ENCODE results near the gene RAB24. TPM values are rescaled to one million over a fixed set of nuclear protein-coding genes. Genes with fewer than 3 reads are reported as not detected.

Gene RAB24
- 10 to 100 TPM; 18.2 to 34.0 (median 25.2) TPM for total RNA-seq
- 22.7 TPM for total RNA-seq (2013)
- total RNA-seq = 0.83 to 4.0 (median 2.6) reads per million in 29 experiments

DNA sequence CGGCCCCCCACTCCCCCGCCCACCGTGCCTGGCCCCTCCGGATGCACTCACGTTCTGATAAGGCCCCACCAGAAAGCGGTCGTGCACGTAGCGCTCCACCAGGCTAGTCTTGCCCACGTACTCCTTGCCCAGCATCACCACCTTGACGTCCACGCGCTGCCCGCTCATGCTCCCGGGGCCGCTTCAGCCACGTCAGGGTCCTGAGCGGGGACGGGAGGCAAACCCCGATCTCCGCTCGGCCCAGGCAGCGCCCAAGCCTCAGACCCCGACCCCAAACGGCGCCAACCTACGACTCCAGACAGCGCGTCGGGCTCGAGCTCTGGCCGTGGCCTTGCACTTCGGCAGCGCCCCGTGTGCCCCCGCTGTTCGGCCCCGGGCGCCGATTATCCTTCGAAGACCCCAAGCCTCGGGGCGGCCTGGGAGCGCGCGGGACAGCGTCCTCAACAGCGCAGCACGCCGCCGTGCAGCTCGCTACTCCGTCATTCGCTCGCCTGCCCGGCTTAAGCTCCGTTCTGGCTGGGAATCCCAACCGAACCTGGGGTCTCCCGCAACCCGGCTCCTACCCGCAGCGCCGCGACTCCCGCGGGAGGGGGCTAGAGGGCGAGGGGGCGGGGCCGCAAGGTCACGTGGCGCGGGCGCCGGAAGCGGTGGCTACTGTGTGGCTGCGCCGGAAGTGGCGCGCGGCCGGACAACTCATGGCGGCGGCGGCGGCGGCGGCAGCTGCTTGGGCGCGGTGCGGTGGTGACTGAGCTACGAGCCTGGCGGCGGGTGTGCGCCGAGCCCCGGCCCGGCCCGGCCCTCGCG lies at the start of gene RAB24, which contains the start of gene PRELID1:
RAB24 (minus strand) TSS at position 599 of the 804 bp plus-strand sequence; CDS start at position 168, 431 bp downstream.
PRELID1 (plus strand) TSS at position 679 of the 804 bp plus-strand sequence. CDS start 187 bp downstream, outside the sequence.
- peaks cover 69 to 80% (median 71%) of the 10 kb centered on the region in 3 donors for H3K4me1 Mint-ChIP-seq
- no peaks in the 10 kb centered on the region for H3K9me3 Mint-ChIP-seq
- ChIA-PET POLR2A (interaction anchor here in 1 of 2 donors (1.0 kb wide), 1 partner anchor 290 kb away, joined by 4 read pairs; no protein-coding TSS in a partner anchor), CTCF (interaction anchor here (0.5 to 1.0 kb wide), 3 partner anchors 40 to 153 kb away, joined by 3 to 4 read pairs (median 3); no protein-coding TSS in a partner anchor)
- H3K4me3 Mint-ChIP-seq = peak within 1 kb of the TSS; percentile 91 to 94 (median 92)
- Histone ChIP-seq H3K27ac (ENCODE audit: low read length) (peak within 1 kb of the TSS; percentile 52), H3K9me3 (no peaks in the 10 kb centered on the region), H3K4me1 (ENCODE audit: control insufficient read depth in 1 of 2, extremely low read depth in 1 of 2, insufficient read depth in 2 of 2, low read length in 2 of 2) (peaks cover 19 to 78% of the 10 kb centered on the region in 2 experiments), H3K27me3 (replicated peaks in 1 of 2; ENCODE audit: control insufficient read depth in 2 of 2, extremely low read depth in 1 of 2, insufficient read depth in 2 of 2, low read length in 1 of 2) (no peaks in the 10 kb centered on the region), H3K36me3 (ENCODE audit: control insufficient read depth in 2 of 2, extremely low read depth in 1 of 2, insufficient read depth in 1 of 2, low read length in 1 of 2) (peaks cover 0 to 18% of the 10 kb centered on the region in 2 donors), H3K4me3 (ENCODE audit: control insufficient read depth in 1 of 2, extremely low read depth in 1 of 2, low read length in 1 of 2) (peak within 1 kb of the TSS; percentile 81 to 83)
- peak; percentile 75 to 76 (median 76) for ATAC-seq (replicated peaks in 1 of 4)
- peaks cover 15% of the 10 kb centered on the region for H3K36me3 Mint-ChIP-seq
- WGBS (ENCODE audit: insufficient coverage) = under 1% methylated on average over 97 of the region's 100 CpGs
- H3K27ac Mint-ChIP-seq = peak within 1 kb of the TSS; percentile 87 to 94
- DNase-seq = peak; percentile 66 to 93 (median 83)
- H3K27me3 Mint-ChIP-seq = no peaks in the 10 kb centered on the region

GRCh38 chr5:177353093-177353492 lies 49.6 kb upstream of the RAB24 start:
- H3K36me3 Mint-ChIP-seq = peaks cover 12% of the 10 kb centered on the region
- peaks cover 61 to 69% (median 69%) of the 10 kb centered on the region in 3 donors for H3K4me1 Mint-ChIP-seq
- ATAC-seq (replicated peaks in 1 of 4) (no peak), DNase-seq (no peak)
- H3K4me1 ChIP-seq (ENCODE audit: control insufficient read depth in 1 of 2, extremely low read depth in 1 of 2, insufficient read depth in 2 of 2, low read length in 2 of 2) = peaks cover 32 to 66% of the 10 kb centered on the region in 2 experiments
- POLR2A ChIA-PET = no interaction called here
- no peaks in the 10 kb centered on the region for H3K9me3 ChIP-seq
- H3K27me3 Mint-ChIP-seq = no peaks in the 10 kb centered on the region
- no CpG with 5 or more reads among the region's 5 CpGs for WGBS (ENCODE audit: insufficient coverage)
- H3K9me3 Mint-ChIP-seq = no peaks in the 10 kb centered on the region
- H3K4me3 ChIP-seq (ENCODE audit: control insufficient read depth in 1 of 2, extremely low read depth in 1 of 2, low read length in 1 of 2) = no peak overlapping the region
- CTCF ChIA-PET = interaction anchor here (0.6 to 0.7 kb wide), 2 partner anchors 43 to 239 kb away, joined by 3 read pairs; no protein-coding TSS in a partner anchor
- no peak overlapping the region for H3K27ac ChIP-seq (ENCODE audit: low read length)
- H3K27me3 ChIP-seq (replicated peaks in 1 of 2; ENCODE audit: control insufficient read depth in 2 of 2, extremely low read depth in 1 of 2, insufficient read depth in 2 of 2, low read length in 1 of 2) = no peaks in the 10 kb centered on the region
- peak overlapping the region in 1 of 3 donors; percentile 37 for H3K4me3 Mint-ChIP-seq
- peak overlapping the region; percentile 6 to 59 for H3K27ac Mint-ChIP-seq
- peaks cover 5 to 15% of the 10 kb centered on the region in 2 donors for H3K36me3 ChIP-seq (ENCODE audit: control insufficient read depth in 2 of 2, extremely low read depth in 1 of 2, insufficient read depth in 1 of 2, low read length in 1 of 2)

DNA sequence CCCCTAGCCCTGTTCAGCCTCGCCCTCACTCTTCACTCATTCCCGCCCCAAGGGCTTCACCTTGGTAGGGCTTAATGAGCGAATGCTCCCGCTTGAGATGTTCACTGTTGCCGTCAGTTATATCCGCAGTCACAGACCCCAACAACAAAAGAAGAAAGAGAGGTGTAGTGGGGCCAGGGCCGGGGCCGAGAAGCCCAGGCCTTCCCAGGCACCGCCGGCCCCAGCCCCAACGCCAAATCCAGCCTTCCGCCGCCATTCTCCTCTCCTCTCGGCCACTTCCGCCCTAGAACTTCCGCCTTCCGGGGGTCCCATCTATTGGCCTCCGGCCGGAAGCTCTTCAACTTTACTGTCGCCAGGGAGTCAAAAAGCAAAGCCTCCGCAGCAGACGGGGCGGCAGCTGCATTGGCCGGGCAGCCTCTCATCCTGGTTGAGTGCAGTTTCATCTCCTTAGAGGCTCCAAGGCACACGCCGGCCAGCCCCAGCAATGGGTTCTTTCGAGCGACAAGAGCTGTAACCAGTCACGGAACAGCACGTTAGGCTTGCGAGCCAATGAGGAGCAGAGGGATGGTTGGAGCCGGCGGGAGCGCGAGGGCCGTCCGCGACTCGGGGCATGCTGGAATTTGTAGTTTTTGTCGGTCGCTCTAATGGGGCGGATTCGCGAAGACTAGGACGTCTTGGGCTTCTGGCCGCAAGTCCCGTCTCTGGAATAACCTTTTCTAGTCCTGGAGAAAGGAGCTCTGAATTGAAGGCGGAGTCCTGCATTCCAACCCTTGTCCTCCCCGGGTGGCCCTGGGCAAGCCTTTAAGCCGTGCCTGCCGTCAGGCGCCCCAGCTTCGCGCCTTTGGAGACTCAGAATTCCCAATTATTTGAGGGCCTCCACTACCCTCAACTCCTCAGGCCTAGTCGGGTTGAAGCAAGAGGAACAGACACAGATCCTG lies 48.1 kb upstream of the RAB24 start, which contains the start of gene LMAN2:
LMAN2 (minus strand) TSS at position 277 of the 938 bp plus-strand sequence; CDS start at position 256, 21 bp downstream.
- Mint-ChIP-seq H3K4me1 (peaks cover 63 to 69% (median 67%) of the 10 kb centered on the region in 3 donors), H3K4me3 (peak within 1 kb of the TSS; percentile 87 to 98 (median 97)), H3K27ac (peak within 1 kb of the TSS; percentile 100), H3K27me3 (no peaks in the 10 kb centered on the region), H3K36me3 (peaks cover 16% of the 10 kb centered on the region), H3K9me3 (no peaks in the 10 kb centered on the region)
- ATAC-seq (replicated peaks in 1 of 4) = peak; percentile 98 to 99 (median 98)
- CTCF ChIA-PET = interaction anchor here (0.6 to 1.9 kb wide), 11 partner anchors 17 to 105 kb away, joined by 3 to 6 read pairs (median 3); no protein-coding TSS in a partner anchor
- H3K9me3 ChIP-seq = no peaks in the 10 kb centered on the region
- peaks cover 25 to 65% of the 10 kb centered on the region in 2 experiments for H3K4me1 ChIP-seq (ENCODE audit: control insufficient read depth in 1 of 2, extremely low read depth in 1 of 2, insufficient read depth in 2 of 2, low read length in 2 of 2)
- DNase-seq = peak; percentile 85 to 95 (median 91)
- 11% methylated on average over 45 of the region's 55 CpGs for WGBS (ENCODE audit: insufficient coverage)
- H3K4me3 ChIP-seq (ENCODE audit: control insufficient read depth in 1 of 2, extremely low read depth in 1 of 2, low read length in 1 of 2) = peak within 1 kb of the TSS; percentile 74 to 95
- H3K27ac ChIP-seq (ENCODE audit: low read length) = peak within 1 kb of the TSS; percentile 87
- peaks cover 5 to 28% of the 10 kb centered on the region in 2 donors for H3K36me3 ChIP-seq (ENCODE audit: control insufficient read depth in 2 of 2, extremely low read depth in 1 of 2, insufficient read depth in 1 of 2, low read length in 1 of 2)
- no peaks in the 10 kb centered on the region for H3K27me3 ChIP-seq (replicated peaks in 1 of 2; ENCODE audit: control insufficient read depth in 2 of 2, extremely low read depth in 1 of 2, insufficient read depth in 2 of 2, low read length in 1 of 2)
- POLR2A ChIA-PET = interaction anchor here in 1 of 2 donors (0.5 to 1.0 kb wide), 5 partner anchors 10 to 39 kb away, joined by 3 to 15 read pairs (median 4); no protein-coding TSS in a partner anchor

DNA sequence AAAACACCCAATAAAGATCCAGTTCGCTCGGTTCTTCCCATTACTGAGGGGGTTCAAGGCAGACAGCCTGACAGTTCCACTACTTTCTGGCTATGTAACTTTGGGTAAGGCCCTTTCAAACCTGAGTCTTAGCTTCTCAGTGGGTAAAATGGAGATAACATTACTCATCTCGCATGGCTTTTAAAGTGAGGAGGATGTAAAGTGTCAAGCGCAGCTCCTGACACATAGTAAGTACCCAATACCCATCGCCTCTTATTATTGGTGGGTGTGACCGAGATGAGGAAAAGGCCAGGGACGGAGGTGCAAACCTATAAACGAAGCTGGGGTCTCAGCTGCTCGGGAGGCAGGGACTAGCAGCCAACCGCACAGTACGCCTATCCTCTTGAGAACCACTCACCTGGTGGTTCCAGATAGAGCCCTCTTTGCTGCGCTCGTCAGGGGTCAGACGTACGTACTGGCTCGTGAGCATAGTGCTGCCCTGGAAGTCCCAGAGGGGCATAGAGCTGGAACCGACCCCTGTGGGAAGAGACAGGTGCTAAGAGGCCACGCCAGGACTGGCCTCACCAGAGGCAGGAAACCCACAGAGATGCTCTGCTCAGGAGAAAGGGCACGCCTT lies 47.4 kb upstream of the RAB24 start:
- WGBS (ENCODE audit: insufficient coverage) = 4% methylated on average over 5 of the region's 19 CpGs
- no peak for ATAC-seq (replicated peaks in 1 of 4)
- peak overlapping the region; percentile 74 to 95 for H3K4me3 ChIP-seq (ENCODE audit: control insufficient read depth in 1 of 2, extremely low read depth in 1 of 2, low read length in 1 of 2)
- Mint-ChIP-seq H3K9me3 (no peaks in the 10 kb centered on the region), H3K36me3 (peaks cover 19% of the 10 kb centered on the region), H3K4me3 (peak overlapping the region; percentile 87 to 98 (median 97)), H3K27me3 (no peaks in the 10 kb centered on the region), H3K27ac (peak overlapping the region; percentile 100), H3K4me1 (peaks cover 62 to 69% (median 62%) of the 10 kb centered on the region in 3 donors)
- CTCF ChIA-PET = interaction anchor here (0.6 to 1.9 kb wide), 8 partner anchors 18 to 106 kb away, joined by 3 to 6 read pairs (median 4); no protein-coding TSS in a partner anchor
- H3K27ac ChIP-seq (ENCODE audit: low read length) = peak overlapping the region; percentile 87
- H3K4me1 ChIP-seq (ENCODE audit: control insufficient read depth in 1 of 2, extremely low read depth in 1 of 2, insufficient read depth in 2 of 2, low read length in 2 of 2) = peaks cover 22 to 59% of the 10 kb centered on the region in 2 experiments
- no peak for DNase-seq
- H3K9me3 ChIP-seq = no peaks in the 10 kb centered on the region
- no peaks in the 10 kb centered on the region for H3K27me3 ChIP-seq (replicated peaks in 1 of 2; ENCODE audit: control insufficient read depth in 2 of 2, extremely low read depth in 1 of 2, insufficient read depth in 2 of 2, low read length in 1 of 2)
- H3K36me3 ChIP-seq (ENCODE audit: control insufficient read depth in 2 of 2, extremely low read depth in 1 of 2, insufficient read depth in 1 of 2, low read length in 1 of 2) = peaks cover 5 to 33% of the 10 kb centered on the region in 2 donors
- POLR2A ChIA-PET = interaction anchor here in 1 of 2 donors (0.5 to 0.9 kb wide), 2 partner anchors 13 to 38 kb away, joined by 3 read pairs; no protein-coding TSS in a partner anchor

GRCh38 chr5:177349762-177350161 lies 46.2 kb upstream of the RAB24 start:
- Mint-ChIP-seq H3K27me3 (no peaks in the 10 kb centered on the region), H3K4me3 (peak overlapping the region; percentile 81 to 97 (median 87)), H3K27ac (peak overlapping the region; percentile 45 to 80), H3K36me3 (peaks cover 19% of the 10 kb centered on the region), H3K9me3 (no peaks in the 10 kb centered on the region), H3K4me1 (peaks cover 51 to 61% (median 59%) of the 10 kb centered on the region in 3 donors)
- ChIA-PET CTCF (interaction anchor here in 1 of 2 donors (0.7 kb wide), 1 partner anchor 31 kb away, joined by 3 read pairs; no protein-coding TSS in a partner anchor), POLR2A (no interaction called here)
- Histone ChIP-seq H3K9me3 (no peaks in the 10 kb centered on the region), H3K36me3 (ENCODE audit: control insufficient read depth in 2 of 2, extremely low read depth in 1 of 2, insufficient read depth in 1 of 2, low read length in 1 of 2) (peaks cover 5 to 37% of the 10 kb centered on the region in 2 donors), H3K4me1 (ENCODE audit: control insufficient read depth in 1 of 2, extremely low read depth in 1 of 2, insufficient read depth in 2 of 2, low read length in 2 of 2) (peaks cover 20 to 49% of the 10 kb centered on the region in 2 experiments), H3K27me3 (replicated peaks in 1 of 2; ENCODE audit: control insufficient read depth in 2 of 2, extremely low read depth in 1 of 2, insufficient read depth in 2 of 2, low read length in 1 of 2) (no peaks in the 10 kb centered on the region), H3K4me3 (ENCODE audit: control insufficient read depth in 1 of 2, extremely low read depth in 1 of 2, low read length in 1 of 2) (no peak overlapping the region), H3K27ac (ENCODE audit: low read length) (no peak overlapping the region)
- DNase-seq = no peak
- whole genome bisulfite sequencing (ENCODE audit: insufficient coverage) = 94% methylated on average over 3 of the region's 5 CpGs
- no peak for ATAC-seq (replicated peaks in 1 of 4)

Measured in T-cell (primary cell).